Measurements from ENCODE around the gene UGT3A1. TPM values are rescaled to one million over a fixed set of nuclear protein-coding genes. Genes with fewer than 3 reads are reported as not detected.
"Not testable (repeated sequence)": the region's sequence is repeated elsewhere in the genome, so short reads cannot be mapped to it uniquely, and the experiment has no call there.

UGT3A1 gene, protein sequence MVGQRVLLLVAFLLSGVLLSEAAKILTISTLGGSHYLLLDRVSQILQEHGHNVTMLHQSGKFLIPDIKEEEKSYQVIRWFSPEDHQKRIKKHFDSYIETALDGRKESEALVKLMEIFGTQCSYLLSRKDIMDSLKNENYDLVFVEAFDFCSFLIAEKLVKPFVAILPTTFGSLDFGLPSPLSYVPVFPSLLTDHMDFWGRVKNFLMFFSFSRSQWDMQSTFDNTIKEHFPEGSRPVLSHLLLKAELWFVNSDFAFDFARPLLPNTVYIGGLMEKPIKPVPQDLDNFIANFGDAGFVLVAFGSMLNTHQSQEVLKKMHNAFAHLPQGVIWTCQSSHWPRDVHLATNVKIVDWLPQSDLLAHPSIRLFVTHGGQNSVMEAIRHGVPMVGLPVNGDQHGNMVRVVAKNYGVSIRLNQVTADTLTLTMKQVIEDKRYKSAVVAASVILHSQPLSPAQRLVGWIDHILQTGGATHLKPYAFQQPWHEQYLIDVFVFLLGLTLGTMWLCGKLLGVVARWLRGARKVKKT
- polyA plus RNA-seq (2012; ENCODE audit: insufficient read depth, insufficient read length) = not detected

DNA sequence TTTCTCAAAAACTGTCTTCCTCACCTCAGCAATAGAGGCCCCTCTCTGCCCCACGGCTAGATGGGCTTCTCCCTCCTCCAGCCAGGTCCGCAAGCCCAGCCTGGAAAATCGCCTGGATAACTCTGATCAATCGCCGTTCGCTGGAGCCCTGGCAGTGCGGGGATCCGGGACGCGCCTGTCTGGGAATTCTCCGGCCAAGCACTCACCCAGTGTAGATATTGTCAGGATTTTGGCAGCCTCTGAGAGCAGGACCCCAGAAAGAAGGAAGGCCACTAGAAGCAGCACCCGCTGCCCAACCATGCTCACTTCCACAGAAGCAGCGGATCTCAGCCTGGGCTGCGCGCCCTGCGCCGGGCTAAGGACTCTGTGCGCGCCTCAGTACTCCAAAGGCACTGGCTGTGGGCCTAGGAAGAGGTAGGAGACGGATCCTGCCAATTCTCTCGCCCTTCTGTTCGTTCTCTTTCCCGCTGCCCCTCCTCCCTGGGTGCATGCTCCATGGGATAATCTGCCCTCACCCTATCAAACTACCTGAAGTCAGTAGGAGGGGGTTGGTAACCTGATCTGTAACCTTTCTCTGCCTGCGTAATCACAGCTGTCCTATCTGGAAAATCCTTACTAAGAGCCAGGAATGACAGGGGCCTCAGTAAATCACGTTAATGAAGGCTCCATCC lies at the start of gene UGT3A1:
Gene UGT3A1, minus strand, starts transcription at position 450 of the 671 bp plus-strand sequence. Its CDS starts 150 bp downstream, at position 300.
- H3K4me3 ChIP-seq (ENCODE audit: low read length) = no peak within 1 kb of the TSS
- DNase-seq (ENCODE audit: low read depth, low spot score) = no peak

DNA sequence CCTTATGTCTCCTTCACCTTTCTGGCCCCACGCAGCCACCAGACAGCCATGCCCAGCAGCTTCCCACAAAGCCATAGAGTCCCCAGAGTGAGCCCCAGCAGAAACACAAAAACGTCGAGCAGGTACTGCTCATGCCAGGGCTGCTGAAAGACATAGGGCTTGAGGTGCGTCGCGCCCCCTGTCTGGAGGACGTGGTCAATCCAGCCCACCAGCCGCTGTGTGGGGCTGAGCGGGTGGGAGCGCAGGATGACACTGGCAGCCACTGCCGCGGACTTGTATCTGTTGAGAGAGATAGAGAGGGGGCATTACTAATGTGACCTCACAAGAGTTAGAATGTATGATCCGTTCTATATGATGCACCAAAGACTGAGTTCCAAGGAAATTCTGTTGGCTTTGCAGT lies 44.5 kb upstream of the UGT3A1 start:
- DNase-seq (ENCODE audit: low read depth, low spot score) = no peak
- H3K4me3 ChIP-seq (ENCODE audit: low read length) = no peak overlapping the region

DNA sequence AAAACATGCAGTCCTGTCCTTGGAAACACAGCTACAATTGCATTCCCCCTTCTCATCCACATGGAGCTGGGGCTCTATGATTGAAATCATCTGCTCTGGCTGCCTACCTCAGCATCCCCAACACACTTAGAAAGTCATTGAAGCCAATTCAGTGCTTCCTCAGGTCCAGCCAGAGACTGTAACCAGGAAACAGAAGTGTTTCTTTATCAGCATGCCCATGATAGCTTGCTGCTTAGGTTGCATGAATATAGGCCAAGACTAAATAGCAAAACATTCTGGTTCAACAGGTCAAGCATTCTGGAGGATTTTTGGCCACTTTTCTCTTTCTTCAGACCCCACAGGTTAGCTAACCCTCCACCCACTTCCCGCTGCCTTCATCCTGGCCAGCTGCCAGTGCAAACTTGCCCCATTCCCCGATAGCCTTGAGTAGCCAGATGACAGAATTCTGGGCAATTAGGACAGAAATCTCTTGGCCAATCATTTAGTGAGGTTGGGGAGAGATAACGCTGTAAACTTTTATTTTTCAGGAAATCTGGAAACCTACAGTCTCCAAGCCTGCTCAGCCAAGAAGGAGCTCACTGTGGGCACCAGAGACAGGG lies 43.4 kb upstream of the UGT3A1 start:
- not testable (repeated sequence) for DNase-seq (ENCODE audit: low read depth, low spot score); H3K4me3 ChIP-seq (ENCODE audit: low read length)

DNA sequence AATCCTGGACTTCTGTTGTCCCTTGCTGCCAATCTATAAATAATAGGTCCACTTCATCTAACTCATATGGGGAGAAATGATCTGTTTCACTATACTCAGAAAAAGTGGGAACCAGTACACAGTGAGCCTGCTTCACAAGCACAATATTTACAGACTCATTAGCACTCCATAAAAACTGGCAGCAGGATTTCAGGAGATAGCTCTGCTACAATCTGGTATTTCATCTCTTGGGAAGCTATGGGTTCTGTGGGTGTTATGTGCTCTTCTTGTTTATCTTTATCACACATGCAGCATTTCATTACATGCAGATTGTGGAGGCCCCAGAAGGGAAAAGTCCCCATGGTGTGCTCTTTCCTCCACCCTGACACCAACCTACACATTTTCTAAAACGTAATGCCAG lies 42.3 kb upstream of the UGT3A1 start:
- no peak overlapping the region for H3K4me3 ChIP-seq (ENCODE audit: low read length)
- no peak for DNase-seq (ENCODE audit: low read depth, low spot score)

DNA sequence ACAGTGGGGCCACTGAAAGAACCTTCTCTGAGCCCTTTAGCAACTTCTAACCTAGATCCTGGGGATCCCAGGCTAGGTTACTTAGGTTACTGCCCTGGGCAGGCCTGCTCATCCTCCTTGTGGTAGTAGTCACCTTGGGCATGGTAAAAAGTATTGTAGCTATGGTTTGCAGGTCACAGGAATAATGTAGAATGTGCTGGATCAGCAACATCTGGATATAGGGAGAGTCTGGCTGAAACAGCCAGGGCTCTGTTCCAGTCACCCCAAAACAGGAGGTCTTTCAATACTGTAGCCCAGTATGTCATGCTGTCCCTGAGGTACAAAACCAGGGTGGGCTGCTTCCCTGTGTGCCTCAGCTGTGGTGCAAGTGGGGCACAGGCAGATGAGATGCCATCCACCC lies 41.9 kb upstream of the UGT3A1 start:
- H3K4me3 ChIP-seq (ENCODE audit: low read length) = no peak overlapping the region
- DNase-seq (ENCODE audit: low read depth, low spot score) = no peak

DNA sequence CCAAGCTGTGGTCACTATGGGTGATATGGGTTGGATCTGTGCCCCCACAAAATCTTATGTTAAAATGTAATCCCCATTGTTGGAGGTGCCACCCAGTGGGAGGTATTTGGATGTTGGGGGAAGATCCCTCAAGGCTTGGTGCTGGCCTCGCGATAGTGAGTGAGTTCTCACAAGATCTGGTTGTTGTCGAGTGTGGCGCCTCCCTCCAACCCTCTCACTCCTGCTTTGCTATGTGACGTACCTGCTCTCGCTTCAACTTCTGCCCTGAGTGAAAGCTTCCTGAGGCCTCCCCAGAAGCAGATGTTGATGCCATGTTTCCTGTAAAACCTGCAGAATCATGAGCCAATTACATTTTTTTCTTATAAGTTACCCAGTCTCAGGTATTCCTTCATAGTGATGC lies 40.0 kb upstream of the UGT3A1 start:
- no peak for DNase-seq (ENCODE audit: low read depth, low spot score)
- H3K4me3 ChIP-seq (ENCODE audit: low read length) = no peak overlapping the region

DNA sequence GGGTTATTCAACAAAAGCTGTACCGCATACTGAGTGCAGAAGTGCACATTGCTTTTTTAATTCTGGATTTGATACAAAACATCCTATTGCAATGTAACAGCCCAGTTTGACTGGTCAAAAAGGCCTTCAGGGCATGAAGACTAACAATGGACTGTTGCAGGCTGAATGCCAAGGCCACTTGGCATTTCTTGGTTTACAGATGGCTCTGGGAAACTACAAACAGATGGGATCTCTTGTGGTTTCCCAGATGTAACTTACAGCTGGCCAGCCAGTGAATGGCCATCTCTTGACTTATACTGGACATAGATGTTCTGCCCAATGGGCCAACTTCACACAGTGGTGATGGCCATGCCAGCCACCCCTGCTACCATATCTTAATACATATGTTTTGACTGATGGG lies 38.7 kb upstream of the UGT3A1 start:
- DNase-seq (ENCODE audit: low read depth, low spot score) = no peak
- H3K4me3 ChIP-seq (ENCODE audit: low read length) = no peak overlapping the region

DNA sequence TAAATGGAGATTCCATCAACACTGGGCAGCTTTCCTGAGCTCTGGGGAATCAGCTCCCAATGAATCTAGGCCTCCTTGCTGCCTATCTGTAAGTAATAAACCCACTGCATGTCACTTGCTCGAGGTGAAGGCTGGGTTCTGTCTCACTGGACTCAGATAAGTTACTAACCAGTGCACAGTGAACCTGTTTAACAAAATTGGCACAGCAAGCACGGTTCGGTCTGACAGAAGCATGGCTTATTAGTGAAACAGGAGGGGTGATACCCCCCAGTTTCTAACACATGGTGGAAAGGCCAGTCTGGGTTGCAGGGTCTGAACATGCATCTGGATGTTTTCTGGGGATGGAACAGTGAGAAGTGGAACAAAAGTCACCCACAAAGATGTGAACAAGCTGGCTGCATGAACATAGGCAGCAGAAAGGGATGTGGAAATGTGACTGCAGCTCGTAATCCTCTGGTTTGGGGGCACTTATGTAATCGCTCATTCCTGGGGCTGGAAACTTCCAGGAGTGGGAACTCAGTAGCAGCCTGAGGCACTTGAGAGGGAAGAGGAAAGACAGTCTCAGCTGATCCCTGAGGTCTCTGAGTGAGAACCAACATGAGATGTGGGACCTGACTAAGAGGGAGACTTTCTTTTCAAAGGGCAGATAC lies 37.8 kb upstream of the UGT3A1 start:
- H3K4me3 ChIP-seq (ENCODE audit: low read length) = no peak overlapping the region
- no peak for DNase-seq (ENCODE audit: low read depth, low spot score)

DNA sequence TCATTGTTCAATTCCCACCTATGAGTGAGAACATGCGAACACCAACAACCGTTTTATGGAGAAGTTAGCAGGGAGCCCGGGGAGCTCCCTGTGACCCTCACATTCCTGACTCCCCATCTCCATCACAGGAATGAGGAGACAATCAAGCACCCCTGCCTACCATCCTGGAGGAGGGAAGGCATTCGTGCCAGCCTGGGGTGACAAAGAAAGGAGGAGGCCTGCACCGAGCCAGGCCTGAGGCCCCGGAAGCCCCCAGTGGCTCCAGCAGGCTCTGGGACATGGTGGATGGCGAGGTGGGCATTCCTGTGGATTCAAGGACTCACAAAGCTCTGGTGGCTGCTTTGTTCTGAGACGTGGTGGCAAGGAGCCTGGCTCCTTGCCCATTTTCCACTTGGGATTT lies 36.5 kb upstream of the UGT3A1 start:
- DNase-seq (ENCODE audit: low read depth, low spot score) = no peak
- H3K4me3 ChIP-seq (ENCODE audit: low read length) = no peak overlapping the region

DNA sequence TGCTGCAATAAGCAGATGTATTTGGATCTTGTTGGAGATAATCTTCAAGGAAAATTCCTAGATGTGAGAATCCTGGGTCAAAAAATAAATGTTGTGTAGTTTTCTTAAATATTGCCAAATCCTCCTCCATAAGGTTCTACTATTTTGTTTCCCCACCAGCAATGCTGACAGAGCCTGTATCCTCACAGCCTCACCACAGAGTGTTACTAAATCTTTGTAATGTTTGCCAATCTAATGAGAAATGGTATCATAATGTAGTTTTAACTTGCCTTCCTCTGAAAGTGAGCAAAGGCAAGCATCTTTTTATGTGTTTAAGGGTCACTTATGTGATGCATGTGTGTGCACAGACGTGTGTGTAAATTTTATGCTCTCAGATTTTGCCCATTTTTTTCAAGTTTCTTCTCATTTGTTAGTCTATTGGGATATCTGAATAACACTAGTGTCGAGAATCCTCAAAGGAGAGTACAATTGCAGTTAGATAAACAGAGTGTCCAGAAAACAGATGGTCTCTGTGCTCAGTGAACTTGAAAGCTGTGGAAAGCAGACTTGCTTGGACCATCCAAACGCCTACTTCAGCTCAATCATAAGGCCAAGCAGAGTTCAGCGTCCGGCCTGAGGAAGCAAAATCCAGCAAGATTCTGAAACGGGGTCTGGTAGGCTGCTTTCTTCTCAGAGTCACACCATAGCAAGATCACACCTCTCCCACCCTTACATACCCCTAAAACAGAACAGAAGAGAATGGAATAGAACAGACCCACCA lies 35.7 kb upstream of the UGT3A1 start:
- H3K4me3 ChIP-seq (ENCODE audit: low read length) = no peak overlapping the region
- DNase-seq (ENCODE audit: low read depth, low spot score) = no peak

DNA sequence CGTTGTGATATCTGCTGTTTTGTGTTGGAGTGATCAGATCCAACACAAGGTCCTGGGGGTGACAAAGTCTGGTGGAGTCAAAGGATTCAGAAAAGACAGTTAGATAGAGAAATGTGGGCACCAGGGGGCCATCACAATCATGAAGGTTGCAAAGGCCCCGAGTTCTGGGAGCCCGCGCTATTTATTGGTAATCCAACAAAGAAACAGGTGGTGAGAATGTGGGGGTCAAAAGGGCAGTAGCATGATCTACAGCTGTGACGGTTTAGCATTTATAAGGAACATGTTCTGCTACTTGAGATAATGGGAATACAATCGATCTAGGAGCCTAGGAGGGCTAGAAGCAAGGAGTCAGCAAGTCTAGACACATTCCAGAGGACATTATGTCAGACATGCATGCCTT lies 31.1 kb upstream of the UGT3A1 start:
- not testable (repeated sequence) for DNase-seq (ENCODE audit: low read depth, low spot score); H3K4me3 ChIP-seq (ENCODE audit: low read length)

DNA sequence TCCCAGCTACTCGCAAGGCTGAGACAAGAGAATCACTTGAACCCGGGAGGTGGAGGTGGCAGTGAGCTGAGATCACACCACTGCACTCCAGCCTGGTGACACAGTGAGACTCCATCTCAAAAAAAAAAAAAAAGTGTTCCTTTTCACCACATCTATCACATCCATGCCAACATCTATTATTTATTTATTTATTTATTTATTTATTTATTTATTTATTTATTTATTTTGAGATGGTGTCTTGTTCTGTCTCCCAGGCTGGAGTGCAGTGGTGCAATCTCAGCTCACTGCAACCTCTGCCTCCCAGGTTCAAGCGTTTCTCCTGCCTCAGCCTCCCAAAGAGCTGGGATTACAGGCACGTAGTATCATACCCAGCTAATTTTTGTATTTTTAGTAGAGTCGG lies 28.4 kb upstream of the UGT3A1 start:
- H3K4me3 ChIP-seq (ENCODE audit: low read length); DNase-seq (ENCODE audit: low read depth, low spot score): not testable (repeated sequence)

DNA sequence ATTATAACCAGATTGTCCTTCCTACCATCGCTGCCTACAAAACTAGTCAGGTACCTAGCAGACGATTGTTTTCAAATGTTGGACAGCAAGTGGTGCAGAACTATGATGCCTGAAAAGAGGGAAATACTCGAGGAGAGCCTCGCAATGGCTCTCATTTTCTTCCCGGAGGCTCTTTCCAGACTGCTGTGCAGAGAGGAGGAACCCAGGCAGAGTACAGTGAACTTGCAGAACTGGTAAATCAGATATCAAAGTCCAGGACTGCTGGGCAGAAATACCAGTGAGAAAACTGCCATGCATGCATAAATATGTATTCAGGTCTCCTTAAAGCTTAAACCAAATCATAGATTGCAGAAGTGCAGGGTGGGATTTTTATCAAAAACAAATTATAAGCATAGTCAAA lies 26.4 kb upstream of the UGT3A1 start:
- no peak for DNase-seq (ENCODE audit: low read depth, low spot score)
- H3K4me3 ChIP-seq (ENCODE audit: low read length) = no peak overlapping the region

DNA sequence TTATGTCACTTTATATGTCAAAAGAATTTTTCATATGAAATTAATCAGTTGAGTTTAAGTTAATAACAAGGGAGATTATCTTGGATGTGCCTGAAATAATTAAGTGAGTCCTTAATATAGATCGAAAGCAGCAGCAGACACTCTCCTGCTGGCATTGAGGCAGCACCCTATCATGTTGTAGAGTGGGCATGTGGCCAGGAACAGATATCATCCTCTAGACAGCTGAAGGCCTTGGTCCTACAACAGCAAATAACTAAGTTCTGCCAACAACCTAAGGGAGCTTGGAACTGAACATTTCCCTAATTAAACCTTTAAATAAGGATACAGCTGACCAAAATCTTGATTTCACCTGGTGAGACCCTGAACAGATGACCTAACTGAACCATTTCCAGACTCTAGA lies 25.8 kb upstream of the UGT3A1 start:
- no peak overlapping the region for H3K4me3 ChIP-seq (ENCODE audit: low read length)
- no peak for DNase-seq (ENCODE audit: low read depth, low spot score)

DNA sequence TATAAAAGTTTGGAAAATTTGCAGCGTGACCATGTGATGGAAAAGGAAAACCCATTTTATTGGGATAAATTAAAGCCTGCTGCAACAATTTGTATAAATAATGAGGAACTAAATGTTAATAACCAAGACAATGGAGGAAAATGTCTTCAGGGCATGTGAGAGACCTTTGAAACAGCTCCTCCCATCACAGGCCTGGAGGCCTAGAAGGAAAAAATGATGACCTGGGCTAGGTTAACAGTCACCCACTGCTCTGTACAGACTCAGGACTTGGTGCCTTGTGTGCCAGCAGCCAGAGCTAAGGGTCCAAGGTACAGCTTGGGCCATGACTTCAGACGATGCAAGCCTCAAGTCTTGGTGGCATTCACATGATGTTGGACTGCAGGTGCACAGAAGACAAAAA lies 22.0 kb upstream of the UGT3A1 start:
- DNase-seq (ENCODE audit: low read depth, low spot score) = no peak
- H3K4me3 ChIP-seq (ENCODE audit: low read length) = no peak overlapping the region

DNA sequence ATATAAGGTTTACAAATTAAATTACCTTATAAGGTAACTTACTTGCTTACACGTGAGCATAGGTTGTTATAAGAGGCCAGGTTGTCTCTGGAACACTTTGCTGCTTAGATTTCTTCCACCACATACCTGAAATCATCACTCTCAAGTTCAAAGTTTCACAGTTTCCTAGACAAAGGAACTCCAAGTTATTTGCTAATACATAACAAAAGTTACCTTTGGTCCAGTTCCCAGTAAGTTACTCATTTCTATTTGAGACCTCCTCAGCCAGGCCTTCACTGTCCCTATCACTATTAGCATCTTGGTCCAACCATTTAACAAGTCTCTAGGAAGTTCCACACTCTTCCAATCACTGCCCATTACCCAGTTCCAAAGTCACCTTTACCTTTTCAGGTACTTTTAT lies 18.5 kb upstream of the UGT3A1 start:
- H3K4me3 ChIP-seq (ENCODE audit: low read length) = no peak overlapping the region
- DNase-seq (ENCODE audit: low read depth, low spot score) = no peak

DNA sequence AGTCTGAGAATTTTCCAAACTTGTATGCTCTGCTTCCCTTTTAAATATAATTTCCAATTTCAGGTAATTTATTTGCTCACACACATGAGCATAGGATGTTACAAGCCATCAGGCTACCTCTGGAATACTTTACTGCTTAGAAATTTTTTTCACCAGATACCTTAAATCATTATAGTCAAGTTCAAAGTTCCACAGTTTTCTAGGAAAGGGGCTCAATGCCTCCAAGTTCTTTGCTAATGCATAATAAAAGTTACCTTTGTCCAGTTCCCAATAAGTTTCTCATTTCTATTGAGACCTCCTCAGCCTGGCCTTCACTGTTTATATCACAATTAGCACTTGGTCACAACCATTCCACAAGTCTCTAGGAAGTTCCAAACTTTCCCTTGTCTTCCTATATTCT lies 16.2 kb upstream of the UGT3A1 start:
- no peak overlapping the region for H3K4me3 ChIP-seq (ENCODE audit: low read length)
- DNase-seq (ENCODE audit: low read depth, low spot score) = no peak

DNA sequence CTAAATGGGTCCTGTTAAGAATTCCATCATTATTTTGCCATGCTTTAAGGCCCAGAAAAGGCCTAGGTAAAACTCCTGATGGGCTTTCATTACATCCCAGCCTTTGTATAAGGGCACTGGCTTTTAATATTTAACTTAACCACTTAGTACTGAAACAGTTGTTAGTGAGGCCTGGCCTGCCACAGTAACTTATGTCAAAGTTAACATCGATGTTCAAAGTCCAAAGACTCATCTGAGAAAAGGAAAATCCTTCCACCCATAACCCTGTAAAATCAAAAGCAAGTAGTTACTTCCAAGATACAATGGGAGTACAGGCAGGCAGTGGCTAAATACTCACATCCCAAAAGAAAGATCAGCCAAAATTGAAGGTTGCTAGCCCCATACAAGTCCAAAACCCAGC lies 15.0 kb upstream of the UGT3A1 start:
- no peak overlapping the region for H3K4me3 ChIP-seq (ENCODE audit: low read length)
- no peak for DNase-seq (ENCODE audit: low read depth, low spot score)

DNA sequence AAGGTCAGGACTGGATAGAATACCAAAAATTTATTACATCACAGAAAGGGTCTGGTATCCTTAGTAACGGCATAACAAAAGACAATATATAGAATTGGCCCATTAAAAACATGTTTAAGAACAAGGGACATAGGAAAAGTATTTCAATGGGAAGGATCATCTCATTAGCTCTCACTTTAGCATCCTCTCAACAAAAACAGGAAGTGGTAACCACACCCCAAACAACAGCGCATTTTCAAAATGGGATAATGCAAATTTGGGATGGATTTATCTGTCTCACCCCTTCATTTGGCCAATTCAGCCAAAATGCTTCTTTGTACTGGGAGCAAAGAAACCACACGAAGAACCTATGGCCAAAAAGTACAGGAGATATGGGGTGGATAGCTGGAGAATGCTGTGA lies 9.8 kb upstream of the UGT3A1 start:
- H3K4me3 ChIP-seq (ENCODE audit: low read length) = no peak overlapping the region
- DNase-seq (ENCODE audit: low read depth, low spot score) = no peak

Data from Jurkat, Clone E6-1 (cell line).